ENCODE data around the gene SLC7A5.
"Not testable (repeated sequence)": the region's sequence is repeated elsewhere in the genome, so short reads cannot be mapped to it uniquely, and the experiment has no call there.

GRCh38 chr16:87894005-87894404, 24.7 kb upstream of the SLC7A5 start:
- TF ChIP-seq CTCF (conservative IDR thresholded peaks at IDR 0.05; ENCODE audit: low read depth, low read length); MXI1 (IDR thresholded peaks at IDR 0.05; ENCODE audit: borderline replicate concordance, low read depth, low read length); MAFK (IDR thresholded peaks at IDR 0.05; ENCODE audit: low read depth, low read length); BHLHE40 (IDR thresholded peaks at IDR 0.05; ENCODE audit: low read depth, low read length); POLR2A (IDR thresholded peaks at IDR 0.05; ENCODE audit: low read depth, low read length); CEBPB (IDR thresholded peaks at IDR 0.05; ENCODE audit: low read depth, low read length); SMC3 (IDR thresholded peaks at IDR 0.05; ENCODE audit: low read depth, low read length); USF2 (IDR thresholded peaks at IDR 0.05; ENCODE audit: low read depth, low read length); FOS (IDR thresholded peaks at IDR 0.05; ENCODE audit: low read depth, low read length); RAD21 (IDR thresholded peaks at IDR 0.05; ENCODE audit: low read length); MAZ (IDR thresholded peaks at IDR 0.05; ENCODE audit: borderline replicate concordance, low read depth, low read length); RFX5 (IDR thresholded peaks at IDR 0.05; ENCODE audit: low read depth, low read length); RCOR1 (IDR thresholded peaks at IDR 0.05; ENCODE audit: insufficient replicate concordance, low read length): not testable (repeated sequence)
